Stimulated activated CD4-positive, alpha-beta T cell treated with anti-CD3 and anti-CD28 coated beads, TNF-alpha, amount 100 ng/mL, for 4 hours (primary cell): ENCODE measurements around the gene GUSB.
"Not testable (repeated sequence)": the region's sequence is repeated elsewhere in the genome, so short reads cannot be mapped to it uniquely, and the experiment has no call there.

Experiments
- DNase-seq, 3 experiments: peaks; one replicate each; pipeline ENCODE4 v3.0.0-alpha.2; 2020; ENCODE audit warnings: low read depth in 3 of 3

GUSB gene

DNA sequence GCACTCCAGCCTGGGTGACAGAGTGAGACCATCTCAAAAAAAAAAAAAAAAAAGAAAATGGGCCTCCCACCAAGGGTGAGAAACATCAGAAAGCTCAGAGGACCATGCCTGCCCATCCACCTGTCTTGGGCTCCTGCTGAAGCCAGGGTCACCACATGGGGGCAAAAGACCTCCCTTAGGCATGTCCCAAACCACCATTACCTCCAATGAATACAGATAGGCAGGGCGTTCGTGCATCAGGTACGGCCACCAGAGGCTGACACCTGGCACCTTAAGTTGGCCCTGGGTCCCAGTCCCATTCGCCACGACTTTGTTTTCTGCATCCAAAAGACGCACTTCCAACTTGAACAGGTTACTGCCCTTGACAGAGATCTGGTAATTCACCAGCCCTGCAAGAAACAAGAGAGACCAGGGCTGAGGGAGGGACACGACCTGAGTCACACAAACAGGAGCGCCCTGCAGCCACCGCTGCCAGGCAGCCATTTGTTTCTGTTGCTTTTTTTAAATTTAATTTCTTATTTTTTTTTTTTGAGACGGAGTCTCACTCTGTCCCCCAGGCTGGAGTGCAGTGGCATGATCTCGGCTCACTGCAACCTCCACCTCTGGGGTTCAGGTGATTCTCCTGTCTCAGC lies 6.1 kb downstream of the GUSB start:
- no peak for DNase-seq

DNA sequence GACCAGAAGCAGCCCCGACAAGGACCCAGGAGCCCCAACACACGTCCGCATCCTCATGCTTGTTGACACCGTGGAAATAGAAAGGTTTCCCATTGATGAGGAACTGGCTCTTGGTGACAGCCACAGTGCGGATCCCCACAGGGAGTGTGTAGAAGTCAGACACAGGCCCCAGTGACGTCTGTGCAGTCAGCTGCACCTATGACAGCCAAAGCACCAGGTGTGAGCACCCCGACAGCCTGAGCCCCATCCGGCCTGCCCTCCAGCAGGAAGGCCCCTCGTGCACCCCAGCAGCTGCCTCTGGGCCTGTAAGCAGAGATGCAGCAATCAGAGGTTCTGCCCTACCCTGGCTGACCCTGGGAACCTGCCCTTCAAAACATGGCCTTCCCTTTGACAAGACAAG lies 7.1 kb downstream of the GUSB start:
- no peak for DNase-seq

DNA sequence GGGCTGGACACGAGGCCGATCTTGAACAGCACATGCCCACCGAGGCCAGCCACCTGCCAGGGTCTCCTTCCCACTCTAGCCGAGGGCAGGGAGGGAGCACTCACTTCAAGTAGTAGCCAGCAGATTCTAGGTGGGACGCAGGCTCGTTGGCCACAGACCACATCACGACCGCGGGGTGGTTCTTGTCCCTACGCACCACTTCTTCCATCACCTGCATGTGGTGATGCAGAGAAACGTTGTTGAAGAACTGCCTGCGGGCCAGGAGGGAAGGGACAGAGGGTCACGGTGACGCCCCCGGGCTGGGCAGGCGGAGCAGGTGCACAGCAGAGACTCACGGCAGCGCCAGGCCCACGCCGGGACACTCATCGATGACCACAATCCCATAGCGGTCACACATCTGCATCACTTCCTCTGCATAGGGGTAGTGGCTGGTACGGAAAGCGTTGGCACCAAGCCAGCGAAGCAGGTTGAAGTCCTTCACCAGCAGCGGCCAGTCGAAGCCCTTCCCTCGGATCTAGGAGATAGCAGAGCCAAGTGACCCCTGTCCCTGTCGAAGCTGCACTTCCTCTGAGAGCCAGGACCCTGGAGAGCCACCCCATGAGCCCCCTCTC lies 7.7 kb downstream of the GUSB start:
- no peak for DNase-seq

DNA sequence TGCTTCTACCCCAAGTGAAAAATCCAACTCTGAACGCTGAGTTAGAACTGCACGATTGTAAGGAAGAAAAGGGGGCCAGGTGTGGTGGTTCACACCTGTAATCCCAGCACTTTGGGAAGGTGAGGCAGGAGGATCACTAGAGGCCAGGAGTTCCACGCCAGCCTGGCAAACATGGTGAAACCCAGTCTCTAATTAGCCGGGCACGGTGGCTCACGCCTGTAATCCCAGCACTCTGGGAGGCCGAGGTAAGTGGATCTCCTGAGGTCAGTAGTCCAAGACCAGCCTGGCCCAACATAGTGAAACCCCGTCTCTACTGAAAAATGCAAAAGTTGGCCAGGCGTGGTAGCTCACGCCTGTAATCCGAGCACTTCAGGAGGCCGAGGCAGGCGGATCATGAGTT lies 9.0 kb downstream of the GUSB start:
- no peak for DNase-seq

DNA sequence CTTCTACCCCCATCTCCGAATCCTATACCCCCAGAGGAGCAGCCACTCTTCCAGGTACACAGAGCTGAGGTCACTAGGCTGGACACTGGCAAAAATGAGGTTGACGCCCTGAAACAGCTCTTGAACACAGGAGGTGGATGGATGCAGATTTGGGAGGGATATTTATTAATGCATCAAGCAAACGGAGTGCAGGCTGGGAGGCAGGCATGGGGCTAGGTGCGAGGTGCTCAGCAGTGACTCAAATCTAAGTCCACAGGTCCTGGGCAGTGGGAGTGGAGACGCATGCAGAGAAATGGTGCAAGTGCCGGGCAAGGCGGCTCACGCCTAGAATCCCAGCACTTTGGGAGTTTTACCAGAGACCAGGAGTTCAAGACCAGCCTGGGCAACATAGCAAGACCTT lies 11.0 kb downstream of the GUSB start:
- DNase-seq: no peak

DNA sequence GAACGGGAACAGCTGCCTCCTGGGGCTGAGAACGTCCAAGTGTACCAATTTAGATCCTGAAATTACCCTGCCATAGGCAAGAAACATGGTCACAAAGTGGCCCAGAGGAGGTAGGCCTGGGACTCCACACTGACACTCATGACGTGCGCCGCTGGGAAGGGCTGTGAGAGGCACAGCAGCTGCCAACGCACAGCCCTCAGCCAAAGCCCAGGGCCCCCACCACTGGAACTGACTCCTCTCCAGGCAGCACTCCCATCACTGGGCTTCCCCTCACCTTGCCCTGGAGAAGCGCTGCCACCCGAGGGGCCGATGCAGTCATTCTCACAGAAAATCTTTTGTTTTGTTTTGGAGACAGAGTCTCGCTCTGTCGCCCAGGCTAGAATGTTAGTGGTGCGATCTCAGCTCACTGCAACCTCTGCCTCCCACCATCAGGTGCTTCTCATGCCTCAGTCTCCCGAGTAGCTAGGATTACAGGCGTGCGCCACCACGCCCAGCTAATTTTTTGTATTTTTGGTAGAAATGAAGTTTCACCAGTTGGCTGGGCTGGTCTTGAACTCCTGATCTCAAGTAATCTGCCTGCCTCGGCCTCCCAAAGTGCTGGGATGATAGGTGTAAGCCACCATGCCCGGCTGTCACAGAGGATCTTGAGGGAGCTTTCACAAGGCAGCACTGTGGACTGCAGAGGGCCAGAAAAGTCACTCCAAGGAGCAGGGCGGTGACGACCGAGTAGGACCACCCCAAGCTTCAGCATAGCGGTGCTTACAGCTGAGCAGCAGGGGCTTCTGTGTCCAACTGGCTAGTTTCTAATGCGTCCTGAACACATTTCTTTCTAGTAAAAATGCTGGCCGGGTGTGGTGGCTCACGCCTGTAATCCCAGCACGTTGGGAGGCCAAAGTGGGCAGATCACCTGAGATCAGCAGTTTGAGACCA lies 13.5 kb downstream of the GUSB start:
- DNase-seq: no peak

DNA sequence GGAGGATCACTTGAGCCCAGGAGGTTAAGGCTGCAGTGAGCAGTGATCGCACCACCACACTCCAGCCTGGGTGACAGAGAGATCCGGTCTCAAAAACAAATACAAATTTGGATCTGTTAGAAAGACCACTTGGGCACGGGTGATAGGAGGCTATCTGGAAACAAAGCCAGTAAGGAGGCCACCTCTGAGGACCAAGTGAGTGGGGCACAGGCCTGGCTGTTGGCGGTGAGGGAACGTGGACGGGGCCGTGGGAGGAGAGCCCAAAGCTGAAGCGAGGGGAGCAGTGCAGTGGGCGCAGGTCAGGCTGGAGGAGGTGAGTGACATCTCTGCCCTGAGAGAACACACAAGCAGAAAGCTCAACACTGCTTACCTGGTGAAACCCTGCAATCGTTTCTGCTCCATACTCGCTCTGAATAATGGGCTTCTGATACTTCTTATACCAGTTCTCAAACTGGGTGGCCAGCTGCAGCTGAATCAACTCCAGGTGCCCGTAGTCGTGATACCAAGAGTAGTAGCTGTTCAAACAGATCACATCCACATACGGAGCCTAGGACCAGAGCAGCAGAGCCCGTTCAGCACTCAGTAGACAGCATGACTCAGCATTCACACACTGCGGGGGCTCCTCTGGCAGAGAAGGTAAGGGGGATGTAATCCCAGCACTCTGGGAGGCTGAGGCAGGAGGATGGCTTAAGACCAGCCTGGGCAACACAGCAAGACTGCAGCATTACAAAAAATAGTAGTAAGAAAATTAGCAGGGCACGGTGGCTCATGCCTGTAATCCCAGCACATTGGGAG lies 14.5 kb downstream of the GUSB start:
- DNase-seq: no peak

DNA sequence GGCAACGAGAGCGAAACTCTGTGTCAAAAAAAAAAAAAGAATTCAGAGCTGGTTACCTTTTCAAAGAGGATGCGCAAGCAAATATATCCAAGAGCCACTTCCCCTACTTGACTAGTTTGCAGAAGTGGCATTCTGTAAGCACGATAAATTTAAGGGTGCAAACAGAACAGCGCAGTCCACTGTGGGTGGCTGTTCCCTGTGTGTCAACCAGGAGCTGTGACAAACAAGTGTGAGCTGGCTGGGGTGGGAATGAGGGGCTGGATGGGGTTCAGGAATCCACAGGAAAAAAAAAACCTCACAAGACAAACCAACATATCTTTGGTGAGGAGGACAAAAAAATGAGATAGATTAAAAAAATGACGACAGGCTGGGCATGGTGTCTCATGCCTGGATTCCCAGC lies 15.9 kb downstream of the GUSB start:
- no peak for DNase-seq

DNA sequence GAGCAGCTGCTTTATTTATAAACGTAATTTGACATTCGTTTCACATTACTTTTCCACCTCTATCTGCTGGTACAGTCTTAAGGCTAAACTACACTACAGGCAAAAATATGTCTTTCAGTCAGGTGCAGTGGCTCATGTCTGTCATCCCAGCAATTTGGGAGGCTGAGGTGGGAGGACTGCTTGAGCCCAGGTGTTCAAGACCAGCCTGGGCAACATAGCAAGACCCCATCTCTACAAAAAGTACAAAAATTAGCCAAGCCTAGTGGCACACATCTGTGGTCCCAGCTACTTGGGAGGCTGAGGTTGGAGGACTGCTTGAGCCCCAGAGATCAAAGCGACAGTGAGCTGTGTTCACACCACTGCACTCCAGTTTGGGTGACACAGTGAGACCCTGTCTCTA lies 17.3 kb downstream of the GUSB start:
- DNase-seq: not testable (repeated sequence)

DNA sequence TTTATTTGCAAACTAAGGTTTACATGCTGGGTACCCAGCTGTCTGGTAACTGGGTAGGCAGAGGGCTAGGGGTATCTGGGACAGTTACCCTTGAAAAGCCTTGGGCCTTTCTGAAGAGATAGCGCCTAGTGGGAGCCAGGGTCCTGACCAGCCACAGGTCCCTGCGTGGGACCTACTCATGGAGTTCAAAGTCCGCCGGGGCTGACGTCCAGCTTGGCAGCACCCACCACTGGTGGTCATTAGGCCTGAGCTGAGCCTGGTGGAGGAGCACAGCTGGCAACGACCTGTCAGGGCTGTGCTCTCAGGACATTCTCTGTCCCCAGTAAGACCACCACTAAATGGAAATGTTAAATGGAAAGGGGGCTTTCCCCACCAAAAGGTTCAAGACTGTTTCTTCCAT lies 20.0 kb downstream of the GUSB start:
- DNase-seq: no peak

DNA sequence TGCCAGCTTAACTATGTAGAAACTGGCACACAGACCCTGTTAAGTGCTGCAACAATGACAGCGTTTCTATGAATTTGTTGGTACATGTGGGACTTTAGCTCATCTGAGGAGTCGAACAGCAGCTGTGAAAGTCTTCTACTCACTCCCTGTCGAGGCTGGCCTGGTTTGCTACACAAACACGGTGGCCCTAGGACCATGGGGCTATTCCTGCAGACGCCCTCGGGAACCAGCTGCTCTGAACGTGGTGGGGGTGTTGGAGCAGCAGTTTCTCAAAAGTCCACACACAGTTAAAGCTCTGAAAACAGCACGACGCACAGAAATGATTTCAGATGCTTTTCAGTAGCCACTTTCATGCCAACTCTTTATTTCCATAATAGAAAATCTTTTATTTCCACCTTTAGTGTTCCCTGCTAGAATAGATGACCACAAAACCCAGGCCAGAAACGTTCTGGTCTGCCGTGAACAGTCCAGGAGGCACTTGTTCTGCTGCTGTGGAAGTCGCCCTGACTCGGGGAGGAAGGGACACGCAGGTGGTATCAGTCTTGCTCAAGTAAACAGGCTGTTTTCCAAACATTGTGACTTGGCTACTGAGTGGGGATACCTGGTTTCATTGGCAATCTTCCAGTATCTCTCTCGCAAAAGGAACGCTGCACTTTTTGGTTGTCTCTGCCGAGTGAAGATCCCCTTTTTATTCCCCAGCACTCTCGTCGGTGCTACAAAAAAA lies 21.5 kb downstream of the GUSB start:
- no peak for DNase-seq

DNA sequence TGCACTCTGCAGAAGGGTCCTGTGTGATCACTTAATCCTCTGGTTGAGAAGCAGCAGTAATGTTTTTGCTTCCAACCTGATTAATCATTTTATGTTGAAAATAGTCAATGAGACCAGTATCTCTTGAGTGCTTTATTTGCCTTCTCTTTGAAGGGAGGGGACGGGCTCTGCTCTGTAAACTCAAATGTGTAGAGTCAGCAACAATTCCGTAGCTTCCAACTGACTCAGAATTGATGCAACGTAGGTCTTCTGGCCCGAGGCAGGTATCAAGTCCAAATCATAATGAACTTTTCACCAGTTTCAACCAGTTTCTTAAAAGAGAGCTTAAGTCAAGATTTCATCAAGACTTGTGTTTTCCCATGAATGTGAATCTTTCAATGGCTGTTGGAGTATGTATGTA lies 26.3 kb downstream of the GUSB start:
- DNase-seq: no peak

DNA sequence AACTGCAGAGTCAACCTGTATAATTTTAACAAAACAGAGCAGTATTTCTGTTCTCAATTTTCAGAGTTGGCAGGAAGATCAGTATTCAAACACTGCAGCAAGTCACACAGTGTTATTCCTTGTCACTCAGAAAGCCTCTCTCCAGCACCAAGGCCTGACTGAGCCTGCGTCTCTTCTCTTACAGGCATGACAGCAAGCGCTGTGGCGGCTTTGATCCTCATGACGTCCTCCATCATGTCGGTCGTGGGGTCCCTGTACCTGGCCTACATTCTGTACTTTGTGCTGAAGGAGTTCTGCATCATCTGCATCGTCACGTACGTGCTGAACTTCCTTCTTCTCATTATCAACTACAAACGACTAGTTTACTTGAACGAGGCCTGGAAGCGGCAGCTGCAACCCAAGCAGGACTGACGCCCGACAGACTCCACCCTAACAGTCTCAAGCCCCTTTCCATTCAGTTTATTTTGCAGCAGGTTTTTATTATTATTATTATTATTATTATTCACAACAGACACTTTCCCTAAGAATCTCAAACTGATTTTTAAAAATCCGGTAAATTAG lies 28.0 kb downstream of the GUSB start:
- DNase-seq: no peak

DNA sequence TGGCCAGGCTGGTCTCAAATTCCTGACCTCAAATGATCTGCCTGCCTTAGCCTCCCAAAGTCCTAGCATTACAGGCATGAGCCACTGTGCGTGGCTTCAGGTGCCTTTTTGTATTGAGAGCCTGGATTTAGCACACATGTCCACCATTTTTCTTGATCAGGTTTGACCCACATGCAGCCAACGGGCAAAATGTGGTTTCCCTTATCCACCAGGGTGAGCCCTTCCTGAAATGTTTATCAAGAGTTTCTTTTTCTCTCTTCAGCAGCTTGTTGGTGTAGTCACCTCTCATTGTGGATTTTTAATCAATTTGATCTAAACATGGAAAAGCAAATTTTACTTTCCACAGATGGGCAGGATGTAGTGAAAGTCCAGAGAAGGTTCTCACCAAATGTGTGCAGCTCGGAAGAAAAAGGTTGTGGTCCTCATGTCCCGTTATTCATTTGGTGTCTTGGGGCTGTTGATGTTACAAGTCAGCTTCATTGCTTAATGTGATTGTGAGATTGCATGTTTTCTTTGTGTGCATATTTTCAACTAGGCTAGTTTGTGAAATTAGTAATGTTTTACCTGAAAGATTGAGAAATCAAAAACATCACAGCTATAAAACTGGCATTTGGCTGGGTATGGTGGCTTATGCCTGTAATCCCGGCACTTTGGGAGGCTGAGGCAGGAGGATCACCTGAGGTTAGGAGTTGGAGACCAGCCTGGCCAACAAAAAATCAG lies 28.9 kb downstream of the GUSB start:
- no peak for DNase-seq

DNA sequence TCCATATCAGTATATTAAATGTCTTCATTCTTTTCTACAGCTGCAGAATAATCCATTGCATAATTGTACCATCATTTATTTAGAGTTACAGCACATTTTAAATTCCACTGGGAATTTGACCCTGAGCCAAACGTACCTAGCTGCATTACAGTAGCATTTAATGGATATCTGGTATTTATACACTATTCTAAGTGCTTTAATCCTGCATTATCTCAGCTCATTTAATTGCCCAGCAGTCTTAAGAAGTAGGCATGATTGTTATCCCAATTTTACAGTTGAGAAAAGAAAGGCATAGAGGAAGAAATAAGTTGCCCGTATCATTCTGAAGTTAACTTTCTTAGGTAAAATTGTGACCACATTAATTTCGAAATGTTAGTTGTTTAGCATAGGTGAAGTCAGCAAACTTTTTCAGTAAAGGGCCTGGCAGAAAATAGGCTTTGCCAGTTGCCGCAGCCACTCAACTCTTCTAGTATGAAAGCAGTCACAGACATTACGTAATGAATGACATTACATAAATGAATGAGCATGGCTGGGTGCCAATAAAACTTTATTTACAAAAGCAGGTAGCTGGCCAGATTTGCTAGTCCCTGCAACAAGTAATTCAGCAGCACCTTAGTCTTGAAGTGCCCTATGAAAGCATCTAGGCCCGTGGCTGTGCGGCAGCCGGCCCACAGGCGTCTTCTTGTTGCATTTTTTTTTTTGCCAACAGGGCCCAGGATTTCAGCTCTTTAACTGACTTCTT lies 30.0 kb downstream of the GUSB start:
- no peak for DNase-seq

DNA sequence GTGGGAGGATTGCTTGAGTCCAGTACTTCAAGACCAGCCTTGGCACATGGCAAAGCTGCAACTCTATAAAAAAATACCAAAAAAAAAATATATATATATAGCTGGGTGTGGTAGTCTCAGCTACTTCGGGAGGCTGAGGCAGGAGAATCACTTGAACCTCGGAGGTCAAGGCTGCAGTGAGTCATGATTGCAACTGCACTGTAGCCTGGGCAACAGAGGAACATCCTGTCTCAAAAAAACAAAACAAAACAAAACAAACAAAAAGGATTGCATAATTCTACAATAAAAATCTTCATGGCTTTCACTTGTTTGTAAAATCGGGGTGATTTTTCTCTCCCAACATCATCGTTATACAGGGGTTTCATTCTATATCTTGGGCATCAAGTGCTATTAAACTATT lies 35.1 kb downstream of the GUSB start:
- no peak for DNase-seq

DNA sequence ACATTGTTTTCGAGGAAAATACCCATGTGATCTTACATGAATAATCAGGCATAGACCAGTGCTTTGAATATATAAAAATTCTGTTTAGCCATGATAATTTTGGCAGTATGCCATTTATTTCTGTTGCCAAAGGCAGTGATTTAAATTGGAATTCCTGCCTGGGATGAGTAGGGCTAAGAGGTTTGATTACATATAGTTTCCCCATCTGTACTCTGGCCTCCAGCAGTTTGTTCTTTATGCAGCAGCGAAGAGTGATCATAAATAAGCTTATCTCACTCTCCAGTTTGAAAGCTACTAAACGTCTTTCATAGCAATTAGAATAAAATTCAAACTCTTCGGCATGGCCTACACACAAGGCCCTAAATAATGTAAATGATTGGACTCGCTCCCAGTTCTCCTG lies 36.2 kb downstream of the GUSB start:
- not testable (repeated sequence) for DNase-seq

DNA sequence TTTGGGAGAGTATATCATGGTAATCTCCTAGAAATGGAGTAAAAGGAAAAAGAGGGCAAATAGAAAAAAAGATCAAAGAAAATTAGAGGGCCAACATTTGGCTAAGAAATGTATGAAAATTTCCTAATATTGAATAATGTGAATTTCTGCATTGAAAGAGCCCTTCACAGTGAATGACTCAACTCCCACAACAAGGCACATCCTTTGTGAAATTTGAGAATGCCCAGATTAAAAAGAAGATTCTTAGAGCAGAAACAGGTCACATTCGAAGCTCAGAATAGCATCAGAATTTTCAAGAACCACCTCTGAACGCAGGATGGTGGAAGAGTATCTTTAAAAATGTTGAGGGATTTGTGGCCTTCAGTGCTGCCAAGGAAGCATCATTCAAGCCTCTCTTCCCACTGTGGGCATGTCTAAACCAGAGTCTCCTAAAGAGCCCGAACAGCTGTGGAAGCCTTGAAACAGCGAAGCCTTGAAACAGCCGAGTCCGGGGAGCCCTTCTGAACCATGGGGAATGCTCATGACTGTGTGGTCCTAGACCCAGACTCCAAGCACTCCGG lies 43.6 kb downstream of the GUSB start:
- no peak for DNase-seq

DNA sequence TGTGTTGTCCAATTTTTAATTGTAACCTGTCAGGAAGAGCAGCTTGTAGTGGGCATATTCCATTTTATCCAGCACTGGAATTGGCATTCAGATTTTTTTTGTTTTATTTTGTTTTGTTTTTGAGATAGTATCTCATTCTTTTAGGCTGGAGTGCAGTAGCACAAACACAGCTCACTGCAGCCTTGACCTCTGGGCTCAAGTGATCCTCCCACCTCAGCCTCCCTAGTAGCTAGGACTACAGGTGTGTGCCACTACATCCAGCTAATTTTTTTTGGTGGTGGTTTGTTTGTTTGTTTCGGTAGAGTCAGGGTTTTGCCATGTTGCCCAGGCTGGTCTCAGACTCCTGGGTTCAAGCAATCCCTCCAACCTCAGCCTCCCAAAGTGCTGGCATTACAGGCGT lies 44.7 kb downstream of the GUSB start:
- DNase-seq: no peak
